ENCODE results near the gene RALB.
"Not testable (repeated sequence)": the region's sequence is repeated elsewhere in the genome, so short reads cannot be mapped to it uniquely, and the experiment has no call there.

RALB gene

GRCh38 chr2:120319123-120319522 lies 66.5 kb downstream of the RALB start:
- no peak for DNase-seq

DNA sequence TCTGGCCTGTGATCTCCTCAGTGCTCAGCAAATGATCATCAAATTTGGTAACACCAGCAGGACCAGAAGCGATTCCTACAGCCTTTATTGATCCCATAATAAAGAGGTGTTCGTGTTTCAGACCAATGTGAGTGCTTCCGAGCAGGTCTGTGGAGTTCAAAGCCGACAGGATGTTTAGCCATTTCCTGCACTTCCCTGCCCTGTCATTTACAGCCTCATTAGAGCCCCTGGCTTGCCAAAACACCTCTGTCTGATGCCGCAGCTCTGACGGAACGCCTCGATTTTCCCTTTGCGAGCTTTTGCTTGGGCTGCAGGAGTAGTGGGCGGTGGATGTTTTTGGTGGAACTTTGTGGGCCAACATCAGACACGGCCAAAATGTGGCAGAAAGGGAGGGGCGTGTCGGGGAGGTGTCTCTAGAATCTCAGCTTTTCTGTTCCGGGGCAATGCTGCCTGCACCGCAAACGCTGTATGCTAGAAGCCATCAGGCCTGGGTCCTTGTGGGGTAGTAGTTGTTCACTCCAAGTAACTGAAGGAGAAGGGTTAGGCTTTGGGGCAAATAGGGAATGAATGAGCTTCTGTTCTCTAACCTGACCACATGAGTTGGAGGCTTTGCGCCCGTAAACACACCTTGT lies 67.2 kb downstream of the RALB start:
- DNase-seq = no peak

GRCh38 chr2:120320318-120320851 lies 67.7 kb downstream of the RALB start:
- no peak for DNase-seq

DNA sequence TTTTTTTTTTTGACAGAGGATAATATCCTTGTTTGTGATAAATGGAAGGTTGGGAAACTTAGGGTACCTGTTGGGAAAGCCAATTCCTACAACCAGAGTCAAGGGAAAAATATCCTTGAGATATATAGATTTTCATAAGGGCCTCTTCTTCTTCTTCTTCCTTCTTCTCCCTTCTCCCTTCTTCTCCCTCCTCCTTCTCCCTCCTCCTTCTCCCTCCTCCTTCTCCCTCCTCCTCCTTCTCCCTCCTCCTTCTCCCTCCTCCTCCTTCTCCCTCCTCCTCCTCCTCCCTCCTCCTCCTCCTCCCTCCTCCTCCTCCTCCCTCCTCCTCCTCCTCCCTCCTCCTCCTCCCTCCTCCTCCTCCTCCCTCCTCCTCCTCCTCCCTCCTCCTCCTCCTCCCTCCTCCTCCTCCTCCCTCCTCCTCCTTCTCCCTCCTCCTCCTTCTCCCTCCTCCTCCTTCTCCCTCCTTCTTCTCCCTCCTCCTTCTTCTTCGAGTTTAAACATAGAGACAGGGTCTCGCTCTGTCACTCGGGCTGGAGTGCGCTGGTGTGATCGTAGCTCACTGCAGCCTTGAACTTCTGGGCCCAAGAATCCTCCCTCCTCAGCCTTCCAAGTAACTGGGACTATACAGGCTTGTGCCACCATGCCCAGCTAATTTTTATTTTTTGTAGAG lies 68.4 kb downstream of the RALB start:
- DNase-seq = not testable (repeated sequence)

GRCh38 chr2:120321721-120322284 lies 69.2 kb downstream of the RALB start:
- DNase-seq = no peak

DNA sequence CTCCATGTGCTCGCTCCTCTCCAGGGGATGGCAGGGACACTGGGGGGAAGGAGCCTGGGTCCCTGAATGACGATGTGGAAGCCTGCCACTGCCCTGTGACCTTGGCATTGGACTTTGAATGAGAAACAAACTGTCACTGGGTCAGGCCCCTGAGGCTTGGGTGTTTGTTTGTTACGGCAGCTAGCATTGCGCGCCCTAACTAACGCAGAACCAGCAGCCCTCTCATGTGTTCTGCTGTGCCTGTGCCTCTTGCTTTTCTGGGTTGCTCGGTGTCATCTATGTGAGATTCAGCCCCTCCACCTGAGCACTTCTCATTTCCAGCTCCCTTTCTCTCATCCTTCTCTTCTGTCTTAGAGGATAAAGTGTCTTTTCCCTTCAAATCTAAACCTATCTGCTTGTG lies 69.7 kb downstream of the RALB start:
- no peak for DNase-seq

GRCh38 chr2:120323214-120323613 lies 70.6 kb downstream of the RALB start:
- no peak for DNase-seq

GRCh38 chr2:120323807-120324399 lies 71.3 kb downstream of the RALB start:
- no peak for DNase-seq

DNA sequence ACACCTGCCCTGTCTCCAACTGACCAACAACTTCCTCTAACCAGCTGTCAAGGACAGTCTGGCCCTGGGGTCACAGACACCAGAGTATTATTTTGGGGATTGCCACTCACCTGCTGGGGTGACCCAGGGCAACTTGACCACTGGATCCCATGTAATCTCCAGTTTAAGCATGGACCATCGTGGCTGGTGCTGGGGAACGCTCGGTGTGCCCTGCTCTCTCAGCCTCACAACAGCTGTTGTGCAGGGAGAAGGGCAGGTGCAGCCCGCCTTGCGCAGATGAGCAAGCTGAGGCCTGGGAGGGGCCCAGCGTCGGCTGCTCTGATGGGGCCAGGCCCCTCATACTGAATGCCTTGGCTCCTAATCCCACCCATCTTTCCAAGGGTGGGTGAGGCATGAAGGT lies 72.3 kb downstream of the RALB start:
- DNase-seq = no peak

DNA sequence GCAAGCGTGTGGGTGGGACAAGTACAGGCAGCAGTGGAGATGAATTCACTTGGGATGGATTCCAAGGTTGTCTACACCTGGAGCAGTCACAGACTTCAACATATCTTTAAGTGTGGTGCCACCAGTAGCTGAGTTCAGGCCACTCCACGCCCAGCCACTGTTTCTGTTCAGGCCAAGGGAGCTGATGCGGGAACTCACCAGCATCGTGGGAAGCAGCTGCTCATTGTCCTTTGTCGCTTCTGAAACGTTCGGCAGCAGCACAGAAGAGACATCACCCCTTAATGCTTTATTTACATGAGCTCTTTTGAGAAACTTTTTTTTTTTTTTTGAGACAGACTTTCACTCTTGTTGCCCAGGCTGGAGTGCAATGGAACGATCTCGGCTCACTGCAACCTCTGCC lies 73.4 kb downstream of the RALB start:
- no peak for DNase-seq

- no peak for DNase-seq
These were observed 78.5 kb downstream of the RALB start for GRCh38 chr2:120330946-120331822.

DNA sequence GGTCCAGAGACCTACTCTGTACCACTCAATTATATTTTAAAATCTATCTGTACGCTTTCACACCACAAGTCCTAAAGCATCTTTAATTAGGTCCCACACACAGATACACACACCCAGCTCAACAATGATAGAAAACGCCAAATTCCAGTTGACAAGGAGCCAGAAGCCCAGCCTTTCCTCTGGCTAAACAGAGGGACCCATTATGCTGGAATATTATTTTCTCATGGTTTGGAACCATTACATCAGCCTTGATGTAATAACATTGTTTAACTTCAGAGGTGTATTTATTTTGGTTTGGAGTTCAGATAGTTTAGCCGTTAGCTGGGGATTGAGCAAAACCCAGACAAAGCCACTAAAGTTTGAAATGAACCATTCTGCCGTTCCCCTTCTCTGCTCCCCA lies 79.3 kb downstream of the RALB start:
- no peak for DNase-seq

- DNase-seq = no peak
These were observed 79.7 kb downstream of the RALB start for GRCh38 chr2:120332384-120332783.

- DNase-seq = no peak
These were observed 81.4 kb downstream of the RALB start for GRCh38 chr2:120334068-120334467.

DNA sequence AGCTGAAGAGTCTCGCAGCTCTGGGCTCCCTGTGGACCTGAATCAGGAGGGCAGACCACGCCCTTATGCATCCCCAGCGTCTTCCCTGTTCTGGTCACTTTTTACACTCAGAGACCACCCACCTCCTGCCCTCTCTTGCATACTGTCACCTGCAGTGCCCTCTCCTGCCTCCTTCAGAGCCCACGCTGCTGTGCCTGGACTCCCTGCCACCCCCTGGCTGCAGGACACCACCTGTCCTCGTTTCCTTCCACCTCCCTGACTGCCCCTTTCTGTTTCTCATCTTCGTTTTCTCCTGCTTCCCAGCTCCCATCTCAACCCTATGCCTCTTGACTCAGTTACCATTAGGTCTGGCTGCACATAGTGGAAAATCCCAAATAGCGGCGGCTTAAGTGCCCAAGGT lies 84.1 kb downstream of the RALB start:
- no peak for DNase-seq

DNA sequence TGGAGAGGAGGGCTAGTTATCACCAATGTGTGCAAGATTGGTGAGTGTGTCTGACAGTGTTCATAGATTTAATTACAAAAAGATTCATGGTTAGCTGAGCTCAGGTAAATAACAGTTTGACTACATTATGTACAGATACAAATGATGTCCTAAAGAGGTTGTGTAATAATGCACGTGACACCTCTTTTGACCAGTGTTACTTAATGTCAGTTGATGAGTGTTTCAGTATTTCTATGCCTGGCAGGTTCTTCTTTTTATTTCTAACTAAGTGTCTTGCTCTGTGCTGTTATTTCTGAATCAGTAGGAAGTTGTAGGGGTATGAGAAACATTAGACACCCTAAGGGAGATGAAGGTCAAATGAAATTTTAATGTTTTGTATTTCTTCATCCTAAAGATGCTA lies 85.4 kb downstream of the RALB start:
- no peak for DNase-seq

- DNase-seq = no peak
These were observed 89.3 kb downstream of the RALB start for GRCh38 chr2:120341977-120342376.

- no peak for DNase-seq
These were observed 89.8 kb downstream of the RALB start for GRCh38 chr2:120342446-120342845.

DNA sequence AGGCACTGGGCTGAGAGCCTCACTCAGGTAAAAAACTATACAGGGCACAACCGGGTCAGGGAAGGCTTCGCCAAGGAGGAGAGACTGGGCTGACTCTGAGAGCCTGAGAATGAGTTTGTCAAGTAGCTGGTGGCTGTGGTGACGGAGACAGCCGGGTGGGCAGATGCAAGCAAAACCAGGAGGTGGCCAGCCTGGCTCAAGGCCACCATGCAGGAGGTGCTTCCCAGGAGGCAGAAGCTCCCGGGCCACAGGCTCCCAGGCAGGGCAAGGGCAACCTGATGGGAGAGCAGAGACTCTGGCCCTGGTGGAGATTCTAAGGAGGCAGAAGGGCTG lies 90.4 kb downstream of the RALB start:
- no peak for DNase-seq

DNA sequence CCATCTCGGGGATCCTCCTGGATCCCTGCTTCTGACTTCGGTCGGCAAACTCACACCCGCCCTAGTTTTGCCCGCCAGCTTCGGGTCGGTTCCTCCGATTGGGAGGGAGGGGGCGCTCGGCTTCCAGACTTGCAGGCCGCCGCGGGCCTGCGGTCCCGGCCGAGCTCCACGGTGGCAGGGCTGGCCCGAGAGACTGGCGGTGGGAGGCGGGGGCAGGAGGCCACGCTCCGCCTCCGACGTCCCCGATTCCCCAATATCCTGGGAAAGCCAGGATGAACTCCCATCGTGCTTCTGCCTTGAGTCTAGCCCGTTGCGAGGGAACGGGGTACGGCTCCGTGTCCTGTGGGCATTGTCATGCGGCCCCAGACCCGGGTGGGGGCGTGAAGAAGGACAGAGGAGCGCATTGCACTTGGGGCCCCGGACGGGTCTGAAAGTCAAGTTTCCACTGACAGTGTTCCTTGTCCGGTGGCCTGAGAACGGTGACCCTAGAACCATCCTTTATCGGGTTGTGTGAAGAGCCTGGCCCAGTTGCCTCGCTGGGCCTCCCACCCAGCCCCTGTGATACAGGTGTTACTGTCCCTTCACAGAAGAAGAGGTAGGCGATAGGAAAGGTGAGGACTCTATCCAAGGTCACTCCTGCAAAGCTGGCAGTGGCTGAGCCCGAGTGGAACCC lies 90.9 kb downstream of the RALB start:
- DNase-seq = no peak

Data from SHP77 treated with DMSO at 0.1 percent for 48 hours (cell line).